Measurements from ENCODE around the gene SURF4. TPM values are rescaled to one million over a fixed set of nuclear protein-coding genes. Genes with fewer than 3 reads are reported as not detected.

Gene SURF4
- polyA plus RNA-seq, 3 donors = 161 to 181 (median 175) TPM

DNA sequence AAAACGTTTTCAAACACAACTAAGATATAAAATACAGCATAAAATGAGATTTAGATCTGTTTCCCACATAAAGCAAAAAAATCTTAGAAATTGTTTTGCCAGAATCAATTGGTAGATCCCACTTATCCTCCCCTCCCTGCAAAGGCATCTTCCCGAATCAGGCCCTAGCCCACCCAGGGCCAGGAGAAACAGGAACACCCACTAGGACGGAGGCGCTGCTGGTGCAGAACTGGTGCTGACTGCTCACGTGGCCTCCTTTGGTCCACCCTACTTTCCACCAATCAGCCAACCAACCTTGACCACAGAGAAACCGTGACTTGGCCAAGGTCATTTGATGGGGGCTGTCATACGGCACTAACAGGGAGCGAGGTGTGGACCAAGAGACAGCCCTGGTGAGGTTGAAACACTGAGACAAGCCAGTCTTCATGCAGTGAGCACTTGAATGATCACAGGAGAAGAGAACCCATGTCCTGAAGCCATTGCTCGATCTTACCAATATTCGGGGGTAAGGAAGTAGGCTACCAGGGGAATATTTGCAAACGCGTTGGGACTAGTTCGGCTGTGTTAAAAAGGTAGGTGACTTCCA is 14.3 kb downstream of the SURF4 start:
- no peak for DNase-seq (ENCODE audit: extremely low read depth in 1 of 11, low read depth in 9 of 11, low spot score in 4 of 11)

DNA sequence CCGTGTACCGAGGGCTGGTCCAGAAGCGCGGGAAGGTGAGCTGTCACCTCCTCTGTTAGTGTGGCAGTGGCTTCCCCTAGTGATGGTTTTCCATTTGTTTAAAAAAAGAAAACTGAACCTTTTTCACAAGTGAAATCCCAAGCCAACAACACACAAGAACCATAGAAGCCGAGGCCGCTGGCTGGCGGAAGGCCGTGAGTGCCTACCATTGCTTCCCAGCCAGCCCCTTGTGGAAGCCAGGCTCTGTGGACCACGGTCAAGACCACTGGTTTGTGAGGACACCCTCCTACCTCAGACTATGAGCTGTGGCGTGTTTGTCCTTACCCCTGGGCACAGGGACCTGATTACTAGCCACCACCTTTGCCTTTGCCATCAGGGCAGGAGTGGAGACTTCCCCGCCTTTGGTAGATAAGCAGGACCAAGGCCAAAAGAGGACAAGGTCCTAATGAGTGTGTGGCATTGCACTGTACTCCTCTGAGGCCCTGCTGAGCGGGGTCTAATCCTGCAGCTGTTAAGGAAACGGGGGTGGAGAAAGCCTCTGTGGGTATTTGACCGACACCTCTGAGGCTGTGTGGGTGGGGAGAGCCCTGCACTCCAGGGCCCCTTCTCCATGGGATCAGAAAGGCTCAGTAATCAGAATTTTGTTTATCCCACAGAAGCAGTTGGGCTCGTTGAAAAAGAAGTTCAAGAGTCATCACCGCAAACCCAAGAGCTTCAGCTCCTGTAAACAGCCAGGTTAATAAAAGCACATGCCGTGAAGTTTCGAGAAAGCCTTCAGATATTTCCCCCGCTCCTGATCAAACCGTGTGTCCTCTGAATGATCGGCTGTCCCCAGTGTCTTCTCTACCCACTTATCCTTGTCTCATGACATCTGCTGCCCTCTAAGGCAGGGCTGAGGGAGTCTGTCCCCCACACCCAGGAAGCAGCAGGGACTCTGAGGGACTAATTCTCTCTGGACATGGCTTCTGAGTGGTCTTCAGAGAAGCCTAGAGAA is 15.2 kb downstream of the SURF4 start:
- no peak for DNase-seq (ENCODE audit: extremely low read depth in 1 of 11, low read depth in 9 of 11, low spot score in 4 of 11)

DNA sequence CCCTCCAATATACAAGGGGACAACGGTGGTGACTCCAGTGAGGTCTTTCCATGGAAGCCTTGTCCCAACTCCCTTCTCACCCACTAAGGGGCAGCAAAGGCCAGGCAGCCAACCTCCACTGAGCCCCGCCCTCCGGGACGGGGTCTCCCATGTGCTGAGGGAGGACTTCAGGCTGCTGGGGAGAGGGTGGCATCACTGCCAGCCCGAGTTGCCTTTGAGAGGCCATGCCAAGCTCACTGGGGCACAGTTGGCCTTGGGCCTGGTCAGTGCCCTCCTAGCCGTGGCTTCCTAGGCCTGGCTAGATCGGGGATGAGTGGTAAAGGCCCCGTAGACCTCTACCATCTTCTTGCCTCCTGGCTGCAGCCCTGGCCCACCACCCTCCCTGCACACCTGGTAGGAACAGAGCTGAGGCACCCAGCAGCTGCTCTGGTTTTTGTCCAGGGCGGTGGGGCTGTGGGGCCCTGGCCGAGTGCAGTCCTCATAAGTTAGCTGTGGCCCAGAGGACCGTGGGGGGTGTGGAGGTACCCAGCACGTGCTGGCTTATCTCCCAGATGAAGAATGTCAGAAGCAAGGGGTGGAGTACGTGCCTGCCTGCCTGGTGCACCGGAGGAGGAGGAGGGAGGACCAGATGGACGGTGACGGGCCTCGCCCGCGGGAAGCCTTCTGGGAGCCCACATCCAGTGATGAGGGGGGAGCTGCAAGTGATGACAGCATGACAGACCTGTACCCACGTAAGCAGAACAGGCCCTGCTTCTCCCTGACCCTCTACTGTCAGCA is 16.3 kb downstream of the SURF4 start:
- DNase-seq (ENCODE audit: extremely low read depth in 1 of 11, low read depth in 9 of 11, low spot score in 4 of 11) = no peak

DNA sequence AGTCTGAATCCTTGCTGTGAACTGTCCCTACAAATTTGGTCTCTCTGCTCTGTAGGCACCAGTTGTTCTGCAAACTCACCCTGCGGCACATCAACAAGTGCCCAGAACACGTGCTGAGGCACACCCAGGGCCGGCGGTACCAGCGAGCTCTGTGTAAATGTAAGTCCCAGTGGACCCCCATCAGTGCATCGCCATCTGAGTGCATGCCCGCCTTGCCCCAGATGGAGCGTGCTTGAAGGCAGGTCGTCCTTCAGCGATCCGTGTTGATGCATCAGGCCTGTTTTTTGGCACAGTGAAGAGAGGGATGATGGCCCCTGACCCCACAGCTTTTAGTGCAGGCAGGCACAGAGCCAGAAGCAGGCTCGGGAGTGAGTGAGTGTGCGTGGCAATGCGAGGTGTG is 18.2 kb downstream of the SURF4 start:
- DNase-seq (ENCODE audit: extremely low read depth in 1 of 11, low read depth in 9 of 11, low spot score in 4 of 11) = no peak

DNA sequence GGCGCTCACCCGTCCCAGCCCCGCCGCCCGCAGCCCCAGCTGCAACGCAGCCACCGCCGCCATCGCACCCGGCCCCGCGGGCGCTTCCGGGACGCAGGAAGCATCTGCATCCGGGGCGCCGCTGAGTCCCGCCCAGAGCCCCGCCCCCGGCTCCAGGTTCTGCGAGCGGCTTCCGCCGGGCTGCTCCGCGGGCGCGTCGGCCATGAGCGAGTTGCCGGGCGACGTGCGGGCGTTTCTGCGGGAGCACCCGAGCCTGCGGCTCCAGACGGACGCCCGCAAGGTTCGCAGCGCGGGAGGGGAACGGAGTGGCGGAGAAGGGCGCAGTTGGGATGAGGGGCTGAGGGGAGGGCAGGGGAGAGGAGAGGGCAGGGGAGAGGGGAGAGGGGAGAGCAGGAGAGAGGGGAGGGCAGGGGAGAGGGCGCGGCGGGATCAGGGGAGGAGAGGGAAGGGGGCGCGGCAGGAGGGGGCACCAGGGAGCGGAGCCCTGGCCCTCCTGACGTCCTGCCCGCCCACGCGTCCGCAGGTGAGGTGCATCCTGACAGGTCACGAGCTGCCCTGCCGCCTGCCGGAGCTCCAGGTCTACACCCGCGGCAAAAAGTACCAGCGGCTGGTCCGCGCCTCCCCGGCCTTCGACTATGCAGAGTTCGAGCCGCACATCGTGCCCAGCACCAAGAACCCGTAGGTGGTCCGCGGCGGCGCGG is 19.3 kb downstream of the SURF4 start, which contains the start of the genes SURF1 and SURF2:
TSS of gene SURF1 (minus strand) at position 97 of the 701 bp plus-strand sequence. CDS start at position 63, 34 bp downstream.
TSS of gene SURF2 (plus strand) at position 160 of the 701 bp plus-strand sequence. CDS start at position 203, 43 bp downstream.
- DNase-seq (ENCODE audit: extremely low read depth in 1 of 11, low read depth in 9 of 11, low spot score in 4 of 11) = peak in 8 of 11 donors; percentile 68 to 85 (median 78)

DNA sequence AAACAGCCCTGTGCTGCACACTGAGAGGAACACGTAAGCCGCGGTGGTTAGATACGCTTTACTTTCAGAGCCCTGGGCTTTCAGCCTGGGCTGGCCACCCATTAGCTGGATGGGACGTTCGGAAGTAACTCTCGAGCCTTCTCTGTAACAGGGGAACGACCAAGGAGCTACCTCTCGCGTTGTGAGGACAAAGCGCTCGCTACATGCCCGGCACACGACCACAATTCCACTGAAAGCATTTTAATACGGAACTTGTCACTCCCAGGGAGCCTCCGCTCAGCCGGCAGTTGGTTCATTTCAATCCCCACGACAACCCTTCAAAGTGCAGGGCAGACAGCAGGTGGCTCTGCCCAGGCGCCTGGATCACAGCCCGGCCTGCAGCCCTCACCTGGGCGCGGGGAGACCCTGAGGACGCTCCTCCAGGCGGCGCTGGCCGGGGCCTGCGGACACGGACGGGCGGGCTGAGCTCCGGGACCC is 19.9 kb downstream of the SURF4 start:
- DNase-seq (ENCODE audit: extremely low read depth in 1 of 11, low read depth in 9 of 11, low spot score in 4 of 11) = no peak

- DNase-seq (ENCODE audit: extremely low read depth in 1 of 11, low read depth in 9 of 11, low spot score in 4 of 11) = no peak
Measured at GRCh38 chr9:133354766-133355165, 21.1 kb downstream of the SURF4 start.

DNA sequence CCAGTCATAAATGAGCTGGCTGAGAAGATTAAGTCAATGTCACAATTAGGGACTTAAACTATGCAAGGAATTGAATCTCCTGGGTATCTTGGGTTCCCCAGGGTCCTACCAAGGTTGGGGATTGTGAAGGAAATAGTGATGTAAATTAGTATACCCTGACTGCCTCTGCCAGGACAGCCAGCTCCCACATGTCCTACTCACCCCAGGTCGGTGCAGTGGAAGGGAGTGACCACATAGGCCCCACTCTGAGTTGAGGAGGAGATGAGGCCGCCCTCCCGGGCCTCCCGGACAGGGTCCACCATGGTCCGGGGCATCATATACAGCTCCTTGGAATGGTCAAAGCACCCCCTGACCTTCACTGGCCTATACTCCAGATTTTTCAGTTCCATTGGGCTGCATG is 22.3 kb downstream of the SURF4 start:
- no peak for DNase-seq (ENCODE audit: extremely low read depth in 1 of 11, low read depth in 9 of 11, low spot score in 4 of 11)

DNA sequence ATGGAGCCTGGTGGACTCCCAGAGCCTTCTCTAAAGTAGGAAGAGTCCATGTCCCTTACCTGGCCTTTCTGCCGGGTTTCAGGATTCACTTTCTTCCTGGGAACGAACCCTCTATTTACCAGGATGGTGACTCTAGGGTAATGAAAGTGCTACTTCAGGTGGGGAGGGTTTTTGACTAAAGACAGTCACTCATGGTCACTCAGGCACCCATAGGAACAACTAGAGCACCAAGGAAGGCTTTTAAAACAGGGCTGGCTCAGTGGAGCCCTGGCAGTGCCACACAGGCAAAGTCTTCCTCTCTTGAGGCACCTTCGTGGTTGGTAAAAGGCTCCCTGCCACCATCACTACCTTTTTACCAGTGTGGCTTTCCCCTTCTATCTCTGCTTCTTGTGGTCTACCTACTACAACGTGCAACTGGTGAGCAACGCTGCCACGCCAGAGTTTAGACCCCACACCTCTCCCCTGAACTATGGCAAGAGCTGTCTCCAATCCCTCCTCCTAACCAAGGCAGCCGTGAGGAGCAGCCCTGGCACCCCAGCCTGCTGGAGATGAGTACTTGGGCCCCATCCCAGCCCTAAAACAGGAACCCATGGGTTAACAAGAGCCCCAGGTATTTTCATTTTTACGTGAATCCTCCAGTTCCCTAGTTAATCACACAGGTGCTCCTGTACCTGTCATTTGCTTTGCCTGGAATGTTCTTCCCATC is 23.1 kb downstream of the SURF4 start:
- no peak for DNase-seq (ENCODE audit: extremely low read depth in 1 of 11, low read depth in 9 of 11, low spot score in 4 of 11)

DNA sequence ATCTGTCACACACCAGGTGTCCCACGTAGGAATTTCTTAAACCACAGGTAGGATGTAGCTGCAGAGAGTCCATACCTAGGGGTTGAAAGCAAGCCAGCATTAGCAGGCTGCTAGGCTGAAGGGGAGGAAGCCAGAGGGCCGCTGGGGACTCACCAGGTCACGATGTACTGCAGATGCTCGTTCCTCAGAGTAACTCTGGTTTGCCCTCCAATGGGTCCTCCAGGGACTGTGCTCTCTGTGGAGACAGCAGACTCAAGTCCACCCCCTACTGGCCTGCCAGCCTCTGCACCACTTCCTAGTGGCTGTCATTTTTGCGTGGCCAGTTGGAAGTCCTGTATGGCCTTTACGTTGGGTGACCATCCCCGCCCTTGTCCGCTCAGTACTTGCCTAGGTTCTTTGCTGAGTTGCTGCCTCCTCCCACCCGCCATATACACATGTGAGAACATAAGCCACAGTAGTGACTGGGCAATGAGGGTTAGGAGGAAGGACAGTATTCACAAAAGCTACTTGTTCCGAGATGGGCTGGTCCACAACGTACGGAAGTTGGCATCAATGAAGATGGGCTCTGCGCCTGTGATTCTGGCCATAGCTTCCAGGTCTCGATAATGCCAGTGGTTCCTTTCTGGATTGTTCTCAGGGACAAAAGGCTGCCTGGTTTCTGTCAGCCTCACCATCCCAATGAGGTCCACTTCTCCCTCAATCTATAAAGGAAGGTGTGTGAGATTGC is 23.8 kb downstream of the SURF4 start:
- DNase-seq (ENCODE audit: extremely low read depth in 1 of 11, low read depth in 9 of 11, low spot score in 4 of 11) = no peak

GRCh38 chr9:133351526-133351907 is 24.3 kb downstream of the SURF4 start:
- no peak for DNase-seq (ENCODE audit: extremely low read depth in 1 of 11, low read depth in 9 of 11, low spot score in 4 of 11)

- no peak for DNase-seq (ENCODE audit: extremely low read depth in 1 of 11, low read depth in 9 of 11, low spot score in 4 of 11)
Measured at GRCh38 chr9:133349965-133350616, 25.8 kb downstream of the SURF4 start.

- DNase-seq (ENCODE audit: extremely low read depth in 1 of 11, low read depth in 9 of 11, low spot score in 4 of 11) = no peak
Measured at GRCh38 chr9:133348718-133349573, 26.9 kb downstream of the SURF4 start.

- DNase-seq (ENCODE audit: extremely low read depth in 1 of 11, low read depth in 9 of 11, low spot score in 4 of 11) = peak; percentile 85 to 97 (median 94)
Measured at GRCh38 chr9:133347985-133348717, 27.7 kb downstream of the SURF4 start, which contains the start of the genes MED22 and RPL7A. Gene MED22 (minus strand): TSS chr9:133348131. CDS start chr9:133346662, 1,469 bp downstream. Gene RPL7A (plus strand): TSS chr9:133348218. CDS start chr9:133348244, 26 bp downstream.

- peak in 1 of 11 donors; percentile 13 for DNase-seq (ENCODE audit: extremely low read depth in 1 of 11, low read depth in 9 of 11, low spot score in 4 of 11)
Measured at GRCh38 chr9:133347515-133347984, 28.3 kb downstream of the SURF4 start.
